Loucy (cell line): ENCODE results near the gene LRRC57.
A peak's percentile ranks its signal among the peaks of the same experiment; 100 is the strongest.

ENCODE experiments used
- H2AFZ ChIP-seq: fragments of 200-600 bp; sonication (generic); 2 replicates; pipeline ENCODE4 v1.6.0; 2016; ENCODE audit warnings: antibody characterized with exemption, mild to moderate bottlenecking, low read length, moderate library complexity
- H3F3A ChIP-seq: fragments of 200-600 bp; 2 replicates; pipeline ENCODE4 v1.6.0; 2016; ENCODE audit warnings: antibody characterized with exemption, low read depth, mild to moderate bottlenecking
- H3K27me3 ChIP-seq: fragments of 200-600 bp; sonication (generic); 2 replicates; pipeline ENCODE4 v1.6.1; 2014; ENCODE audit warnings: low read length, mild to moderate bottlenecking; ENCODE audit not compliant: insufficient read depth, poor library complexity, severe bottlenecking
- H3K36me3 ChIP-seq: fragments of 200-600 bp; sonication (generic); 2 replicates; pipeline ENCODE4 v1.6.1; 2016; ENCODE audit warnings: low read length; ENCODE audit not compliant: insufficient read depth
- H3K4me1 ChIP-seq: fragments of 200-600 bp; sonication (generic); 2 replicates; pipeline ENCODE4 v1.5.1; 2014; ENCODE audit warnings: low read length, mild to moderate bottlenecking; ENCODE audit not compliant: insufficient read depth, poor library complexity, severe bottlenecking
- H3K4me2 ChIP-seq: fragments of 200-600 bp; sonication (generic); 2 replicates; pipeline ENCODE4 v1.6.0; 2014; ENCODE audit warnings: antibody characterized with exemption, low read length, low read depth, mild to moderate bottlenecking; ENCODE audit not compliant: poor library complexity, severe bottlenecking
- H3K4me3 ChIP-seq: fragments of 200-600 bp; sonication (generic); 2 replicates; pipeline ENCODE4 v1.5.1; 2014; ENCODE audit warnings: low read length, mild to moderate bottlenecking, mixed read lengths; ENCODE audit not compliant: poor library complexity, severe bottlenecking
- H3K79me2 ChIP-seq: fragments of 200-600 bp; sonication (generic); 2 replicates; pipeline ENCODE4 v1.6.1; 2014; ENCODE audit warnings: low read length; ENCODE audit not compliant: insufficient read depth
- H3K9ac ChIP-seq: fragments of 200-600 bp; sonication (generic); 2 replicates; pipeline ENCODE4 v1.6.0; 2014; ENCODE audit warnings: mild to moderate bottlenecking, low read depth, low read length, moderate library complexity; ENCODE audit not compliant: poor library complexity, severe bottlenecking
- H3K9me2 ChIP-seq: fragments of 200-600 bp; sonication (generic); replicated peaks from 2 replicates; pipeline ENCODE4 v1.6.1; 2016; ENCODE audit warnings: low read depth, low read length, mixed read lengths
- H3K9me3 ChIP-seq: fragments of 200-600 bp; sonication (generic); 2 replicates; pipeline ENCODE4 v1.6.1; 2014; ENCODE audit warnings: mild to moderate bottlenecking, antibody characterized with exemption, low read length, low read depth; ENCODE audit not compliant: insufficient read depth
- H4K20me1 ChIP-seq: fragments of 200-600 bp; sonication (generic); 2 replicates; pipeline ENCODE4 v1.6.0; 2014; ENCODE audit warnings: antibody characterized with exemption, low read length, mild to moderate bottlenecking; ENCODE audit not compliant: insufficient read depth, poor library complexity, severe bottlenecking
- EZH2phosphoT487 ChIP-seq: fragments of 200-600 bp; IDR thresholded peaks from 2 replicates; pipeline ENCODE4 v1.6.1; 2018; ENCODE audit warnings: antibody characterized with exemption, mild to moderate bottlenecking, moderate library complexity, borderline replicate concordance
- TF ChIP-seq, protein P1 (sequence below): fragments of 200-600 bp; sonication (generic); conservative IDR thresholded peaks from 2 replicates; pipeline ENCODE4 v1.5.1; 2014; ENCODE audit warnings: mild to moderate bottlenecking, antibody characterized with exemption, low read length

LRRC57 gene

DNA sequence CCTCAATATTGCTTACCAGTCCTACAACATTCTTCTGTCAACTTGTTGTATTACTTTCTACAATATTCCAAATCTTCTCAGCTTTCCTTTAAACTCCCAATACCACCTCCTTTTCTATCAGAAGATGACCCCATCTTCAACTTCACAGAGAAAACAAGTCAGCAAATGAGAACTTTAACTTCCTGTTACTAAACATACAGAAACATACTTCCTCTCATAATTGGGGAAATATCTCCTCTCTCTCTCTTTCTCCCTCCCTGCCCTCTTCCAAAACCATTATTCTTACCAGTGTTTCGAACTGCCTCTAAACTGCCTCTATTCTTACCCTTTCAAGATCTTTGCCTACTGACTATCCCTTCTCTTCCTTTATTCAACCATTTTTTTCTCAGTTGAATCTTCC, 54.9 kb downstream of the LRRC57 start:
- H2AFZ ChIP-seq, result peak overlapping the region; percentile 8
- H4K20me1 ChIP-seq, result no peaks in the 10 kb centered on the region
- no peaks in the 10 kb centered on the region for H3K36me3 ChIP-seq
- no peaks in the 10 kb centered on the region for H3K9me2 ChIP-seq
- H3K4me1 ChIP-seq, result peaks cover 31% of the 10 kb centered on the region
- H3K4me3 ChIP-seq, result no peak overlapping the region
- H3F3A ChIP-seq, result no peaks in the 10 kb centered on the region; the same call in 1 of the 2 replicates
- no peaks in the 10 kb centered on the region for H3K27me3 ChIP-seq
- H3K9me3 ChIP-seq, result no peaks in the 10 kb centered on the region
- peaks cover 34% of the 10 kb centered on the region for H3K79me2 ChIP-seq
- no peak overlapping the region for H3K9ac ChIP-seq
- no peak overlapping the region for H3K4me2 ChIP-seq
- TF ChIP-seq, protein P1, sequence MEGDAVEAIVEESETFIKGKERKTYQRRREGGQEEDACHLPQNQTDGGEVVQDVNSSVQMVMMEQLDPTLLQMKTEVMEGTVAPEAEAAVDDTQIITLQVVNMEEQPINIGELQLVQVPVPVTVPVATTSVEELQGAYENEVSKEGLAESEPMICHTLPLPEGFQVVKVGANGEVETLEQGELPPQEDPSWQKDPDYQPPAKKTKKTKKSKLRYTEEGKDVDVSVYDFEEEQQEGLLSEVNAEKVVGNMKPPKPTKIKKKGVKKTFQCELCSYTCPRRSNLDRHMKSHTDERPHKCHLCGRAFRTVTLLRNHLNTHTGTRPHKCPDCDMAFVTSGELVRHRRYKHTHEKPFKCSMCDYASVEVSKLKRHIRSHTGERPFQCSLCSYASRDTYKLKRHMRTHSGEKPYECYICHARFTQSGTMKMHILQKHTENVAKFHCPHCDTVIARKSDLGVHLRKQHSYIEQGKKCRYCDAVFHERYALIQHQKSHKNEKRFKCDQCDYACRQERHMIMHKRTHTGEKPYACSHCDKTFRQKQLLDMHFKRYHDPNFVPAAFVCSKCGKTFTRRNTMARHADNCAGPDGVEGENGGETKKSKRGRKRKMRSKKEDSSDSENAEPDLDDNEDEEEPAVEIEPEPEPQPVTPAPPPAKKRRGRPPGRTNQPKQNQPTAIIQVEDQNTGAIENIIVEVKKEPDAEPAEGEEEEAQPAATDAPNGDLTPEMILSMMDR, result no peak
- TF ChIP-seq EZH2phosphoT487, result no peak

DNA sequence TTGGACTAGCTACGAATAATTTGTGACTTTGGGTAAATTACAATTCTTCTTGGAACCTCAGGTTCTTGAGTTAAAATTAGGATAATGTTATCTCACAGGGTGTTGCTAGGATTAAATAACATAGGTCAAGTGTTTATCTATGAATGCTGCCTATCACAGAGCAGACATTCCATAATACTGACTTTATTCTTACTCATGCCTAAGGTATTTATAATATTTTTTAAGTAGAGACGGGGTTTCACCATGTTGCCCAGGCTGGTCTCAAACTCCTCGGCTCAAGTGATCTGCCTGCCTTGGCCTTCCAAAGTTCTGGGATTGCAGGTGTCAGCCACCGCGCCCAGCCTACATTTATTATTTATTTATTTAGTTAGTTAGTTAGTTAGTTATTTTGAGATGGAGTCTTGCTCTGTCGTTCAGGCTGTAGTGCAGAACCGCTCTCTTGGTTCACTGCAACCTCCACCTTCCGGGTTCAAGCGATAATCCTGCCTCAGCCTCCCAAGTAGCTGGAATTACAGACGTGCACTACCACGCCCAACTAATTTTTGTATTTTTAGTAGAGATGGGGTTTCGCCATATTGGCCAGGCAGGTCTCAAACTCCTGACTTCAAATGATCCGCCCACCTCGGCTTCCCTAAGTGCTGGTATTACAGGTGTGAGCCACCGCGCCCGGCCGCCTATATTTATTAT, 56.9 kb downstream of the LRRC57 start:
- TF ChIP-seq, protein P1, result no peak
- TF ChIP-seq EZH2phosphoT487, result no peak
- peaks cover 37% of the 10 kb centered on the region for H3K4me1 ChIP-seq
- no peaks in the 10 kb centered on the region for H3K27me3 ChIP-seq
- H3F3A ChIP-seq, result no peaks in the 10 kb centered on the region; the same call in 1 of the 2 replicates
- no peaks in the 10 kb centered on the region for H3K36me3 ChIP-seq
- H4K20me1 ChIP-seq, result no peaks in the 10 kb centered on the region
- no peaks in the 10 kb centered on the region for H3K9me2 ChIP-seq
- no peaks in the 10 kb centered on the region for H3K9me3 ChIP-seq
- peak overlapping the region; percentile 79 for H3K4me2 ChIP-seq
- peaks cover 40% of the 10 kb centered on the region for H3K79me2 ChIP-seq
- peak overlapping the region; percentile 97 for H3K9ac ChIP-seq
- peak overlapping the region; percentile 89 for H3K4me3 ChIP-seq
- peak overlapping the region; percentile 82 for H2AFZ ChIP-seq

DNA sequence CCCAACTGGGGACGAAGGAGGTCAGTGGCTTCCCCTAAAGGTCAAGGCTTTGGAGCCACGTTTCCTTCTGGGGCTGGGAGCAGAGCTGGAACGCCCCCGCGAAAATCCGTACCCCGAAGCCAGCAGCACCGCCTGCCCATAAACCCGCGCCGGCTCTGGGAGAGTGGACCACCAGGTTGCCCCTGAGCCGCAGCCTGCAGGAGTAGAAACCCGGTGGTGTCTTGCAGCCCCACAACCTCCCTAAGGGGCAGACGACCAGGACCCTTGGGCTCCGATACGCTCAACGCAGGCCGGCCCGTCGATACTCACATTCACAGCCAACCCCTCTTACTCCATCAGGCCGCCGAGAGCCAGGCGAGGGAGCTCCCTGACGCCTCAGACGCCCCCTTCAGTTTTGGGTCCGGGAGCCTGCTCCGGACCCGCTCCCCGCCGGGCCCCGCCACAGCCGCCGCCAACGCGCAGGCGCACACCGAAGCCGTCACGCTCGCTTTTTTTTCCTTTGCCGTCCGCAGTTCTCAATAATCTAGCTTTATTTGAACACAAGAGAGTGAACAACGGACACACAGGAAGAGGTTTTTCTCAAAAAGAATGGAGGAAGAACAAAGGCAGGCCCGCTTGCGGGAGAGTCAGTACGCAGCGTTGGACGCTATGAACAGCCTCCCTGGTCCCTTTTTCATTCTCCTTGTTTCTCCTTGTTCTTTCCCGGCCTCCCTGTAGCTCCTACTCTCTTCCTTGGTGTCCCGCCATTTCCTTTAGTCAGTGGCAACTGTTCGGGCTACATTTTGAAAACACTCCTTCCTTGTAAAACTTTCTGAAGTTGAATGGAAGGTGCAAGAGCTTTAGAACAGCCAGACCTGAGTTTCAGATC, 57.7 kb downstream of the LRRC57 start, which contains the start of gene ZNF106:
Gene ZNF106, minus strand, starts transcription at position 471 of the 868 bp plus-strand sequence. CDS start 18,852 bp downstream, outside the sequence.
- H4K20me1 ChIP-seq, result no peaks in the 10 kb centered on the region
- no peaks in the 10 kb centered on the region; the same call in 1 of the 2 replicates for H3F3A ChIP-seq
- no peaks in the 10 kb centered on the region for H3K9me2 ChIP-seq
- H3K36me3 ChIP-seq, result no peaks in the 10 kb centered on the region
- no peaks in the 10 kb centered on the region for H3K27me3 ChIP-seq
- H3K4me1 ChIP-seq, result peaks cover 29% of the 10 kb centered on the region
- TF ChIP-seq, protein P1, result peak; percentile 27
- TF ChIP-seq EZH2phosphoT487, result no peak
- H3K4me2 ChIP-seq, result peak within 1 kb of the TSS; percentile 83
- H3K4me3 ChIP-seq, result peak within 1 kb of the TSS; percentile 89
- H3K79me2 ChIP-seq, result peaks cover 38% of the 10 kb centered on the region
- peak within 1 kb of the TSS; percentile 97 for H3K9ac ChIP-seq
- no peaks in the 10 kb centered on the region for H3K9me3 ChIP-seq
- peak within 1 kb of the TSS; percentile 82 for H2AFZ ChIP-seq
